SHP77 treated with DMSO at 0.1 percent for 48 hours (cell line): ENCODE data around the gene MYH9.
A peak's percentile ranks its signal among the peaks of the same experiment; 100 is the strongest.

Experiments
- DNase-seq: peaks from one replicate; lab custom pipeline; 2025; lab: John Stamatoyannopoulos, UW

Gene MYH9

GRCh38 chr22:36330655-36331305, 57.0 kb downstream of the MYH9 start:
- no peak for DNase-seq

- DNase-seq, result no peak
Observed at GRCh38 chr22:36330127-36330526, 57.6 kb downstream of the MYH9 start.

- peak; percentile 55 for DNase-seq
Observed at GRCh38 chr22:36329254-36330078, 58.3 kb downstream of the MYH9 start.

- peak; percentile 26 for DNase-seq
Observed at GRCh38 chr22:36328635-36329253, 59.0 kb downstream of the MYH9 start.

GRCh38 chr22:36327922-36328551, 59.7 kb downstream of the MYH9 start:
- DNase-seq, result peak; percentile 59

GRCh38 chr22:36326178-36327161, 61.3 kb downstream of the MYH9 start:
- DNase-seq, result no peak

- no peak for DNase-seq
Observed at GRCh38 chr22:36325154-36326031, 62.4 kb downstream of the MYH9 start.

- no peak for DNase-seq
Observed at GRCh38 chr22:36324414-36324813, 63.4 kb downstream of the MYH9 start.

- DNase-seq, result no peak
Observed at GRCh38 chr22:36323855-36324331, 63.9 kb downstream of the MYH9 start.

GRCh38 chr22:36323182-36323854, 64.4 kb downstream of the MYH9 start:
- no peak for DNase-seq

- no peak for DNase-seq
Observed at GRCh38 chr22:36322602-36322915, 65.2 kb downstream of the MYH9 start.

- no peak for DNase-seq
Observed at GRCh38 chr22:36321797-36322601, 65.8 kb downstream of the MYH9 start.

GRCh38 chr22:36320553-36320952, 67.2 kb downstream of the MYH9 start:
- no peak for DNase-seq

- DNase-seq, result no peak
Observed at GRCh38 chr22:36319595-36320497, 67.9 kb downstream of the MYH9 start.

GRCh38 chr22:36318442-36318841, 69.3 kb downstream of the MYH9 start:
- no peak for DNase-seq

GRCh38 chr22:36317658-36318271, 70.0 kb downstream of the MYH9 start:
- no peak for DNase-seq

- no peak for DNase-seq
Observed at GRCh38 chr22:36316419-36316818, 71.3 kb downstream of the MYH9 start.
